ENCODE results near the gene DISC1.
A peak's percentile ranks its signal among the peaks of the same experiment; 100 is the strongest.
"Not testable (repeated sequence)": the region's sequence is repeated elsewhere in the genome, so short reads cannot be mapped to it uniquely, and the experiment has no call there.

DISC1 gene

DNA sequence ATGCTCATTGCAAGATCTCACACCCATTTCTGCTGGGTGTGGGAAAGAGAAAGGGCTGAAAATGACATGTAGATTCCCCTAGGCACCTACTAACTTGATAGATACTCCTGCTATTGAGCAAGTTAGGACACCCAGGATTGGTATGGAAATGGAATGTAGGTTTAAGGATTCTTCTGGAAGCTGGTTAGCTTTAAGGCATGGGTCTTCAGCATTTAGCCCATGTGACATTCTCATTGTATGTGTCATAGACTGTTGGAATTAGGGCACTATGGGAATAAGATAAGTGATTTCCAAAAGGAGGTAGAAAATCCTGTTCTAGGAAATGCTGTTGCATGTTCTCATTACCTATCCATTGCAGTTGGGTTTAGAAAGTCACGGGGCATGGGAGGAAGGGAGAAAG lies 76.2 kb downstream of the DISC1 start:
- DNase-seq (ENCODE audit: low read depth), result peak; percentile 81

DNA sequence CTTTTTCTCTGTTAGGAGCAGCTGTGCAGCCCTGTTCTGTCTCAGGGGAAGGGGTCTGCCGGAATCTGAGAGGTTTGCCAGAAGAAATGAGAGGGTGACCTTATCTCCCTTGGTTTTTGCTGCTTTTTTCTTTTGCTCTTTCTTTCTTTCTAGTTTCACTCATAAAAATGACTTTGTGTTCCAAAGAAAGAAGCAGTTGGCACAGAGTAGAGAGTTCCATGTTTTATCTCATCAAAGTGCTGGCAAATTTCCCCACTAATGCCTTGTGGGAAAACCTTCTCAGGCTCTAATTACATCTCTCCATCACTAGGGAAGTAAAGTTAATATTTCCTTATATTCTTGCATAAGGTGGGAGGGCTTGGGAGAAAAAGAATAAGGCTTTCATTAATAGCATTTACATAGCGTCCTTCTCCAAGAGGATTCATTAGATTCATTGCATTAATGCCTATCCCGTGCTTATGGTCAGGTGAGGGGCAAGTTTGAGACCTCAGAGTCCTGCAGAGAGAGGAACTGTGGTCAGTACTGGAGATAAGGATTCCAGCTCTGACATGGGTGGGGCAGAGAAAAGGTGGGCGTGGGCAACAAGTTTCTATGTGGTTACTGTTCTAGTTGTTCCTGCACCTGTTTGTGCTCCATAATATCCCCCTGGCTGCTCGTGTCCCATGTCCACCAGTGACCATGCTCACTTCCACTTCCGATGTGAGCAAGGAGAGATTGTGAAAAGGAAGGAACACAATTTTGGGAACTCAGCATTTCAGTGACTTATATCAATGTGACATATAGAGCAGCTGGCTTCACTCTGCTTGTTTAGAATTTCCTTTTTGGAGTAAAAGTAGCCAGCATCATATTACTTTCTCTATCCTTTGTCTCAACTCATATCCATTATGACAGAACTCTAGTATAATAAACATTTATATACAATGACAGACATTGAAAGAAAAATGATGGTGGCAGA lies 79.5 kb downstream of the DISC1 start:
- no peak for DNase-seq (ENCODE audit: low read depth)

DNA sequence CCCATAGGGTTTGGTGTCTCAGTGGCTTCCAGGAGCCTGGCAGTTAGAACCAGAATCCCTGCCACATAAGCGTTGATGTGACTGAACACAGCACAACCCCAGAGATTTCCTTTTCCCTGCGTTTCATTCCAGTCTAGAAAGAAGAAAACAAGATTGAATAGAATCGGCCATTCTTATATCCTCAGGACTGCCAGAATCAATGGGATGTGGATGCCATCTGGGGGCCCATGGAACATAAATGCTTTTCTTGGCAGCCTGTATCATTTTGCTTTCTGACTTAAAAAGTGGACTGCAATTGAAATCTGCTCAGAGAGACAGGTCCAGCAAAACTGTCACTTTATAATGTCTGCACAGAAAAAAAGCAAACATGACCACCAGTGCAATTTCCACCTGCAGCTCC lies 80.3 kb downstream of the DISC1 start:
- no peak for DNase-seq (ENCODE audit: low read depth)

DNA sequence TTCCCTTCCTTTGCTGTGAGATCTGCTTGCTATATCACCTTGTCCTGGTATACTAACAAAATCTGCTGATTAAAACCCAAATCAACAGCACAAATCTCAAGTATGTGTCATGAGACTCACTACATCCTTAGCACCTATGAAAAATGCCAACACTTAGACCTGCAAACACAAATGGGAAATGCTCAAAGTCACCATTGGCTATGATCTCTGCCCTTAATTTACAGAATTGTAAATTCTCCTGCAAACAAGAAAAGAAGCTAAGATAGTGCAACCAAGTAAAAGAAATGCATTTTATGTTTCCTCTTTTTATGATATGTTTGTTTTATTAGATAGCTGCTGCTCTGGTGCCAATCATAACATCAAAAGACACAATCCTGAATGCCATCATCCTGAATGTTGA lies 80.8 kb downstream of the DISC1 start:
- DNase-seq (ENCODE audit: low read depth), result no peak

DNA sequence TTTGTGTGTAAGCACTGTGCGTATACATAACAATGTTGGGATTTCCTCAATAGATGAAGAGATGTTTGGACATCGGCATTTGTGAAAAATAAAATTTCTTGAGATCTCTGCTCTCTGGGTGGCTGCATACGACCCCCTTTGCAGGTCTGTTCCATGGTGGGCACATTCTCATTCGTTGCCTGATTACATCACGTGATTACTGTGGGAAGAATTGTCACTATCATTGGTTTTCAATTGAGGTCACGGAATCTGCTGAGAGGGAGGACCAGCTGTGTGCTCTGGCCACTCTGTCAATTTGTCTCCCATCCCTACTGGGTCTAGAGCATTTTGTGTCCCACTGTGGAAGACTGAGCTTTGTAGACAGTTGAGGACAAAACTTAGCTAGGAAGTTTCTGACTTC lies 81.8 kb downstream of the DISC1 start:
- no peak for DNase-seq (ENCODE audit: low read depth)

DNA sequence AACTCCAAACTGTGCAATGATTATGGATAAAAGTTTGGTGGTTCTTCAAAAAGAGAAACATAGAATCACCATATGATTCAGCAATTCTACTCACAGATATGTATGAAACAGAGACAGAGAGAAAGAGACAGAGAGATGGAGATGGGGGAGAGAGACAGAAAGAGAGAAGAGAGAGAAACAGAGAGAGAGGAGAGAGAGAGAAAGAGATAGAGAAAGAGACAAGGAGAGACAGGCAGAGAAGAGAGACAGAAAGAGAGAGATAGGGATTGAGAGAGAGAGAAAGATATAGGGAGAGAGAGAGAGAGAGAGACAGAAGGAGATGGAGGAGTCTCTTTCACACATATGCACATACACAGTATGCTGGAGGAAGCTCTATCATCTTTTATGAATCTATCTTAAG lies 87.8 kb downstream of the DISC1 start:
- no peak for DNase-seq (ENCODE audit: low read depth)

DNA sequence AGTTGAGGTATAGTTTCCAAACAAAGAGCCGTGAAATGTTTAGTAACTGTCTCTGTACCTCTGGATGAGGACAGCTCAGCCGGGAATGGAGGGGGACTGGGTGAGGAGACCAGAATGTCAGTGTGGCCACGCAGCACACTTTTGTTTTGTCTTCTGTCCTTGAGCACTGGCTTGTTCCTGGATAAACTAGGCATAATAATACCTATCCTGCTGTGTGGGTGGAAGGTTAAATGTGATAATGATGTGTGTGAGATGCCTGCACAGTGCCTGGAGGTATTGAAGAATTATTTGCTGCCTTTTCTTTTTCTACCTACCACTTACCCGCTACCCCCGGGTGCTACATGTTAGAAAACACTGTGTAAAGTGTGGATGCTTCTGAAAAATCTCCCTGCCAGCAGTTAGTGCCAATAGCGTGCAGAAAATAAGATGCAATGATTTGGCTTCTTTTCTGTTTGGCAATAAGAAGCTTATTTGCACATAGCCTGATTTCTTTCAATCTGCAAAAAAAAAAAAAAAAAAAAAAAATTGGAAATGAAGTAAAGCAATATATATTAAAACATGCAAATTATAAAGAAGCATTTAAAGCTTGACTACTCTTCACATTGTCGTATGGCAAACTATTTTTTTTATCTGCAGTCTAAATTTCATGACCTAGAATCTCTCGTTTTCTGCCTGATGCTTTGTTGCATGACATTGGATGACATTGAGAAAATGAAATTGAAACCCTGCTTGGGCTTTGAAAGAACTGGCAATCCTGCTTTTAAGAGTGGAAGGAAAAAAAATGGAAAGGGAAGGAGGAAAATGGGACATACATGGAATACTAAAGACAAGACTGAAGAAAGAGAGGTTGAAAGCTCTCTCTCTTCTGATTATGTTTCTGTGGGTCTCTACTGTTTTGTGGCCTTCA lies 89.5 kb downstream of the DISC1 start:
- DNase-seq (ENCODE audit: low read depth), result no peak

DNA sequence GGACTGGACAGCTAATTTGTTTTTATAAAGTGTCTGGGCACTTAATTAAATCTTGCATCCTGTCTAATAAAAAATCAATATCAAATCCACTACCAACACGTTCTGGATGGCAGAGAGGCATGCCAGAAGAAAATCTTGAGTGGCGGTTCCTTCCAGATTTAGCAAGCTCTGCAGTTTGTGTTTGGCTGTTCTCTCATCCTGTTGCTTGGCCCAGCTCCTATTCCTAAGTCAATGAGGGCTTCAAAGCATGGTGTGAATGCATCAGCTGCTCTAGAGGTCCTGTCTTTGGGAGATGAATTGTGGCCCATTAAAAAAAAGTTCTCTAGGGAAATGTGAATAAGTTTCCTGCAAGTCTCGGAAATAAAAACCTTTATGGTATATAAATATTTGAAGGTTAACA lies 90.3 kb downstream of the DISC1 start:
- no peak for DNase-seq (ENCODE audit: low read depth)

DNA sequence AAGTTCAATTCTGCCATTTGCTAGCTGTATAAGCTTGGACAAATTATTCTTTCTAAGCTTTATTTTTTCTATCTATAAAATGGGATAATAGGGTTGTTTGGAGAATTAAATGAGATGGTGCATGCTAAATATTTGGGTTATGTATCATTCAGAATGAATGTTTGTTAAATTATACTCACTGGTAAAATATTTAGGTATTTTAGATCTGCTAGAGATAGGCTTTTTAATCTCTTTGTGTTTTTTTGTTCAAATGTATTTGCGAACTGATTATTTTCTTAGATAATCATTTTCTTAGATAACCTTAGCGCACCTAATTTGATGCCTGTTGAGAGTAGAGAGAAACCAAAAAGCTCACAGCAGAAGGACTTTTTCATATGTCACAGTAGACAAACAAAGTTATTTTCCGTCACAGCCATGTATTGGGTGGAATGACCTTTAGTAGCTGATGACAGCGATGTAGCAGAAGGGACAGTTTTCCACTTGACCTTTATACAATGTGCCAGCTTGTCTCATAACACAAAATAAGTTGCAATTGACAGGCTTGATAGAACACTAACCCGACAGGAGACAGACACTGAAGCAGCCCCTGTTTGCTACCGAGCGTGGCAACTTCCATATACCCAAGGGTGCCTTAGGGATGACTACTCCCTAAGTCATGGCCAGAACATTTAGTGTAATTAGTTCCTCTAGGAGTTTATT lies 93.0 kb downstream of the DISC1 start:
- no peak for DNase-seq (ENCODE audit: low read depth)

DNA sequence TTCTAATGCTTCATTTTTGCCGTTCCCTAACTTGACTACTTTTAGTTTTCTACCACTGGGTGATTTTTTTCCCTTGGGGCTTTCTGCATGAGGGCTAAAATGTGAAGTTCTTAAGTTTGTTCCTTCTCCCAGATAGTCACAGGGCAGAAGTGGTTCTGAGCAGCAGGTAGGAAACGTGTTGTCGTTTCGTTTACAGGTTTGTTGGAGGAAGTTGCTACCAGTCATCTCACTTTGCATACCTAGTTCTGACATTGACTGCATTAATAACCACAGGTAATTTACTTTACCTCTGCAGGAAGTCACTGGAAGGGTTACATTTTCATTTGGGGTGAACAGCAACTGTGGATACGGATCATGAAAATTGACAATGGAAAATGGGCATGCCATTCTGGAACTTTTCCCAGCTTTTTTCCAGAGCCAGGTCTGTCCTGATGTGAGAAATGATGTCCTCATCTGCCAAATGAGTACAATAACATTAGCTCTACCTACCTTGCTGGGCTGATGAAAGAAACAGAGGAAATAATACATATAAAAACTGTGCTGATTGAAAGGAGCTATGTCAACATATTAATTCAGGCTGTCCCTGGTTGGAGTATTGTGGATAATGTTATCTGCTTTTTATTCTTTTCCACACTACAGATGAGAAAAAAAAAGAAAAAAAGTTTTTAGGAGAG lies 94.2 kb downstream of the DISC1 start:
- DNase-seq (ENCODE audit: low read depth), result no peak

DNA sequence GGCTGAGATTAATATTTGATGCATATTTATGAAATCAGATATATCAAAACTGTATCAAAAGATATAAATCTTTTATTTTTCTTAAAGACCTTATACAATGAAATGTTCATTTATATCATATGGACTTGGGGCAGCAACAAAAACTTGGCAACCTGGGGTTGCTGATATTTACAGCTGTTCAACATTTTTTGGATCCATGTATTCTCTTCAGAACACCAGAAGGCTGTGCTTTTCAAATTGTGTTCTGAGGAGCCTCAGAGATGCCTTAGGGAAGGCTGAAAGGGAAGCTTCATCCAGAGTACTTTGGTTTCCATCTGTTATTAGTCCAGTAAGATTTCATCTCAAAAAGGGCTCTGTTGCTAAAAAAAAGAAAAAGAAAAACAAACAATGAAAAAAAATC lies 94.8 kb downstream of the DISC1 start:
- no peak for DNase-seq (ENCODE audit: low read depth)

DNA sequence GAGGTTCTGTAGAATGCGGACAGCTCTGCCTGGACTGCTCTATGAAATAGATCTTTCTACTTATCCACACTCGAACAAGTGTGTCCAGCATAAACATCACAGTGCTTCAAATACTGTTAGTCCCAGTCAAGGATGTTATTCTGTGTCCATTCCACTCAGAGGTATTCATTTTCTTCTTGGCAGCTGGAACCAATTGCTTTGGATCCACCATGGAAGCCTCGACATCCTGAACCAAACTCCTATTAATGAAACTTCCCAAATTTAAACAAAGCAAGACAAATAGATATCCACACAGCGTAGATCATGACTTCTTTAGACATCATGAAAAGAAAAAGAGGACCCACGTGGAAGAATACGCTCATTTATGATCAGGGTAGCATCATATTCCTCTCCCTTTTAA lies 95.8 kb downstream of the DISC1 start:
- no peak for DNase-seq (ENCODE audit: low read depth)

DNA sequence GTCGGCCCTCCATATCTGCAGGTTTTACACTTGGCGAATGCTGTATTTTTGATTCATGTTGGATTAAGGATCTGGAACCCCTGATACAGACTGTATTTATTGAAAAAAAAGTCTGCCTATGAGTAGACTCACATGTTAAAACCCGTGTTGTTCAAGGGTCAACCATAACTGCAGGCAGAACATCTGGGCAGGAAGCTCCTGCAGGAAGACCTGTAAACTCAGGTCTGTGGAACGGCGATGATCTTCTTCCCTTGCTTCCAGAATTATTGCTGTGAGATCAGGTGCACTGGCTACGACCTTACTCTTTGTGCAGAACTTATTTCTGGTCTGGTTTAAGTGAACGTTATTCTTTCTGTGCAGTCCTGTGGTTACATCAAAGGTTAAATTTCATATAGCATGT lies 96.6 kb downstream of the DISC1 start:
- no peak for DNase-seq (ENCODE audit: low read depth)

DNA sequence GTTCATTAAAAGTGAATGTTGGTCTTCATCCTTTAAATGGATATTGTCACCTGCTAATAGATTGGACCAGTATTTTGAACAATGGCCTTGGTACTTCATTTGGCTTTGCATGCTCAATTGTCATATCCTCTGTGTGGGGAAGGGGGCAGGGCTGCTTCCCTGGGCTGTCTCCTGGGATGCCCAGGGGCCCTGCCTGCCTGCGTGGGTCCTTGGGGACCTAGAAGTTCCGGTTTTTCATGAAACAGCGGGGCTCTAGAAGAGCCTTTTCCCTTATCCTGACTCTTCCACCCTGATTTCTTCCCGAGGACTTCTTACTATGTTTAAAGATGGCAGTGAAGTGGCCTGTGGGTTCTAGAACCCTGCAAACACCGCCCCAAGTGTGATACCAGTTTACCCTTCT lies 97.5 kb downstream of the DISC1 start:
- DNase-seq (ENCODE audit: low read depth), result no peak

DNA sequence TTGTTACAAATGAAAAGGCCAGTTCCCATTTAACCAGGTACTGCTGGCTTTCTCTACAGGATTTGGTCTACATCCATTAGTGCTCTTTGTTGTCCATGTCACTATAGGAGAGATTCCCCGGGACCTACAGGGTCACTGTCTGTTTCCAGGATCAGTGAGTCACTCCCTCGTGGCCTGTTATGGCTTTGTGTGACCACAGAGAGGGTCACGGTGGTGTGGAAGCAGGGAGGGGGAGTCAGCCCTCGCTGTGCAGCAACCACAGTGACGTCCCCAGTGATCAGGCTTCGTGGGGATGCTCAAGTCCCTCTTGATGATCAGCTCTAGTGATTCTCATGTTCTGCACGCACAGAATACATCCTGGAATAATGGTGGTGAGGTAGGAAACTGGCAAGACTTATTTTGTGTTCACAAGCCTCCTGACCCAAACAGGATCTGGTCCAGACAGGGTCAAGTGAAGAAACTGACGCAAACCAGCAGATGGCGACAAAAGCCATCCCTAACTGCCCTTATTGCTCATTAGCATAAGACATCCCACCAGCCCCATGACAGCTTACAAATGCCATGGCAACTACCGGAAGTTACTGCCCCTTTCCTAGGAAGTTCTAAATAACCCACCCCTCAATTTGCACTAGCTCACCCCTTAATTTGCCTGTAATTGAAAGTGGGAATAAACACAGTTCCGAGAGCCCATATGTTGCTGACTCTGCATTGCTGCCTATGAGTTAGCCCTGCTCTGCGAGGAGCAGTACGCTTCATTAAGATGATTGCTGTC lies 98.5 kb downstream of the DISC1 start:
- DNase-seq (ENCODE audit: low read depth), result peak; percentile 38

DNA sequence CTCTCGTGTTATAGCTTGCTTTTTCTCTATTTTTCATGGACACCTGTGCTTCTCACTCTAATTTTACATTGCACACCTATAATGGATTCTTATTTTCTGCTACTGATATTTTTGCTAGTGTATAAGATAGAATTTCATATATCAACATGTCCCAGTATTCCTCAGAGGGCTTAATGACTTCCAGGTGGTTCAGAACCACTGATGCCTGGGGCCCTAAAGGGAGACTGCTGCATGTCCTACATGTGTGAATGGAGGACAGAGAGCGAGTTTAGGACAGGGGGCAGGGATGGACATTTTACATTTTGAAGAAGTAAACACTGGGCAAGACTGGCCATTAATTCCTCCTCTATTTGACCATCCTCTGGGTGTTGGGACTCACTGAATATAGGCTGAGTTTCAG lies 100.6 kb downstream of the DISC1 start:
- DNase-seq (ENCODE audit: low read depth), result no peak

DNA sequence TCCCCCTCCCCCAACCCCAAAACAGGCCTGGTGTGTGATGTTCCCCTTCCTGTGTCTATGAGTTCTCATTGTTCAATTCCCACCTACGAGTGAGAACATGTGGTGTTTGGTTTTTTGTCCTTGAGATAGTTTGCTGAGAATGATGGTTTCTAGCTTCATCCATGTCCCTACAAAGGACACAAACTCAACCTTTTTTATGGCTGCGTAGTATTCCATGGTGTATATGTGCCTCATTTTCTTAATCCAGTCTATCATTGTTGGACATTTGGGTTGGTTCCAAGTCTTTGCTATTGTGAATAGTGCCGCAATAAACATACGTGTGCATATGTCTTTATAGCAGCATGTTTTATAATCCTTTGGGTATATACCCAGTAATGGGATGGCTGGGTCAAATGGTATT lies 102.4 kb downstream of the DISC1 start:
- not testable (repeated sequence) for DNase-seq (ENCODE audit: low read depth)

DNA sequence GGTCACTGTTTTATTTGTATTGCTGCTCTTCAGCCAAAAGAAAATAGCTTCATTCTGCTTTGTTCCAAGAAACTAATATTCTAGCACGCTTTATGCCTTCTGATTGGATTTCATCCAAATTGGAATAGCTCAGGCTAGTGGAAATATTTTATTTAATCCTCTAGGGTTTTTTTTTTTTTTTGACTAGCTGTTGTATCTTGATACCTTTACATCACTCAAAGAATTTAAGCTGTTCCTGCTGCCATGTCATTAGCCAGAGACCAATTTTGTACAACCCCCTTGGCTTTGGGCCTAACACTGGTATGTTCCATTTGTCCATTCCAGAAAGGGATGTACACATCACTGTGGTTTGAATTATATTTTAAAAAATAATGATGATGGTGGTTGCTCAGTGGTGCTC lies 103.0 kb downstream of the DISC1 start:
- peak; percentile 12 for DNase-seq (ENCODE audit: low read depth)

DNA sequence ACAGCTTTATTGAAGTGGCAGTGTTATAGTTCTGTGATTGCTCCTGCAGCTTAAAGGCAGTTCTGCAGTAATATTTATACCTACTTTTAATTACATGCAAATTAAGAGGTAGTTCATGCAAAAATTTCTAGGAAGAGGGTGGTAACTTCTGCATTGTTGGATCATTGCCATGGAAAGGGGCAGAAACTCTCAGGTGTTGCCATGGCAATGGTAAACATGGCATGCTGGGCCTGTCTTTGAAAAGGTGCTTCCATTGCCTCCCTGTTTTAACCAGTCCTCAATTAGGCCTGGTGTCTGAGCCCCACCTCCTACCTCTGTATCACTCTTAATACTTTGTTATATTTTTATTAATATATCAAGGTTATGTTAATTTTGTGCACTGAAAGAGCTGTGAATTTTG lies 104.7 kb downstream of the DISC1 start:
- no peak for DNase-seq (ENCODE audit: low read depth)

DNA sequence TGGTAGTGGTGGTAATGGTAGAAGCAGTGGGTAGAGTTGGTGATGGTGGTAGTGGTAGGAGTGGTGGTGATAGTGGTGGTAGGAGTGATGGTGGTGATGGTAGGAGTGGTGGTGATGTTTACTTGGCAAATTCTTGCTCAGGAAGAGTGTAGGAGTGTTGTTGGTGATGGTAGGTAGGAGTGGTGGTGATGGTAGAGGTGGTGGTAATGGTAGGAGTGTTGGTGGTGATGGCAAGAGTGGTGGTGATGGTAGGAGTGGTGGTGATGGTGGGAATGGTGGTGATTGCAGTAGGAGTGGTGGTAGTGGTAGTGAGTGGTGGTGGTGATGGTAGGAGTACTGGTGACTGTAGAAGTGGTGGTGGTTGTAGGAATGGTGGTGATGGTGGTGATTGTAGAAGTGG lies 106.5 kb downstream of the DISC1 start:
- DNase-seq (ENCODE audit: low read depth), result no peak

DNA sequence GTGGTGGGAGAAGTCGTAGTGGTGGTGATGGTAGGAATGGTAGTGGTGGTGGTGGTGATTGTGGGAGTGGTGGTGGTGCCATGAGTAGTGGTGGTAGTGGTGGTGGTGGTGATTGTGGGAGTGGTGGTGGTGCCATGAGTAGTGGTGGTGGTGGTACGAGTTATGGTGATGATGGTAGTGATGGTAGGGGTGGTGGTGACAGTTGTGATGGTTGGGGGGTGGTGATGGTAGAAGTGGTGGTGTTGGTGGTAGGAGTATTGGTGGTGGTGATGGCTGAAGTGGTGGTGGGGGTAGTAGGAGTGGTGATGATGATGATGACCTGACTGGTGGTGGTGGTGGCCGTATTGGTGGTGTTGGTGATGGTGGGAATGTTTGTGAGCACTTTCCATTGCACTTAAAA lies 107.1 kb downstream of the DISC1 start:
- no peak for DNase-seq (ENCODE audit: low read depth)
